Keratinocyte (primary cell): Measurements from ENCODE around the gene ALK. TPM values are rescaled to one million over a fixed set of nuclear protein-coding genes. Genes with fewer than 3 reads are reported as not detected.

Experiments
- DNase-seq: peaks from one replicate; pipeline ENCODE4 v3.0.0-alpha.2; 2011; ENCODE audit warnings: low read depth, missing footprints, low spot score
- FAIRE-seq: peaks from 2 replicates; lab custom pipeline; 2011; peaks lifted over from hg19 to GRCh38; lab: Jason Lieb, UNC
- H2AFZ ChIP-seq: 2 replicates; pipeline ENCODE4 v1.6.0; 2012; ENCODE audit warnings: low read length, control low read depth, inconsistent platforms; ENCODE audit not compliant: control insufficient read depth
- H3K27ac ChIP-seq: 2 replicates; pipeline ENCODE4 v1.5.1; 2011; ENCODE audit warnings: low read length; ENCODE audit not compliant: control insufficient read depth, insufficient read depth
- H3K27me3 ChIP-seq: 3 replicates; pipeline ENCODE4 v1.6.0; 2011; ENCODE audit warnings: low read length; ENCODE audit not compliant: control insufficient read depth, insufficient read depth; ENCODE audit errors: extremely low read depth
- H3K36me3 ChIP-seq, 2 experiments: 2 replicates in 1 of 2; 3 replicates in 1 of 2; pipeline ENCODE4 v1.5.1; 2011; ENCODE audit warnings: low read length in 2 of 2, mild to moderate bottlenecking in 1 of 2; ENCODE audit not compliant: control insufficient read depth in 2 of 2, insufficient read depth in 2 of 2; ENCODE audit errors: extremely low read depth in 1 of 2
- H3K4me1 ChIP-seq: 3 replicates; pipeline ENCODE4 v1.5.1; 2011; ENCODE audit warnings: low read length; ENCODE audit not compliant: control insufficient read depth, insufficient read depth; ENCODE audit errors: extremely low read depth
- H3K4me2 ChIP-seq: 3 replicates; pipeline ENCODE4 v1.6.0; 2011; ENCODE audit warnings: low read depth, low read length; ENCODE audit not compliant: control insufficient read depth, insufficient read depth; ENCODE audit errors: extremely low read depth
- H3K4me3 ChIP-seq, 3 experiments: fragments of 200-600 bp in 1 of 3; sonication (generic) in 1 of 3; 2 replicates in 2 of 3; 3 replicates in 1 of 3; pipeline ENCODE4 v1.5.1; 2011 to 2016; ENCODE audit warnings: low read length in 3 of 3, mild to moderate bottlenecking in 3 of 3, control low read depth in 2 of 3, inconsistent platforms in 1 of 3, low read depth in 1 of 3, mixed read lengths in 1 of 3, mixed run types in 1 of 3, moderate library complexity in 1 of 3; ENCODE audit not compliant: control insufficient read depth in 2 of 3, insufficient read depth in 2 of 3; ENCODE audit errors: extremely low read depth in 1 of 3
- H3K79me2 ChIP-seq: 2 replicates; pipeline ENCODE4 v1.6.0; 2012; ENCODE audit warnings: low read length; ENCODE audit not compliant: control insufficient read depth, insufficient read depth
- H3K9ac ChIP-seq: 3 replicates; pipeline ENCODE4 v1.6.0; 2011; ENCODE audit warnings: low read length; ENCODE audit not compliant: control insufficient read depth, insufficient read depth; ENCODE audit errors: extremely low read depth
- H3K9me1 ChIP-seq: 3 replicates; pipeline ENCODE4 v1.6.0; 2011; ENCODE audit warnings: low read length; ENCODE audit not compliant: control insufficient read depth, insufficient read depth; ENCODE audit errors: extremely low read depth
- H3K9me3 ChIP-seq: 2 replicates; pipeline ENCODE4 v1.5.1; 2012; ENCODE audit warnings: low read depth, low read length; ENCODE audit not compliant: control insufficient read depth
- H4K20me1 ChIP-seq: 3 replicates; pipeline ENCODE4 v1.6.0; 2011; ENCODE audit warnings: low read length; ENCODE audit not compliant: control insufficient read depth, insufficient read depth; ENCODE audit errors: extremely low read depth
- CTCF ChIP-seq, 3 experiments: IDR thresholded peaks in 1 of 3; conservative IDR thresholded peaks in 1 of 3; optimal IDR thresholded peaks in 1 of 3; 2 replicates in 2 of 3; 3 replicates in 1 of 3; pipeline versions ENCODE3 to v1.5.1; 2011; ENCODE audit warnings: low read length in 3 of 3, mild to moderate bottlenecking in 3 of 3, moderate library complexity in 2 of 3, control low read depth in 1 of 3, inconsistent platforms in 1 of 3; ENCODE audit not compliant: insufficient read depth in 2 of 3; ENCODE audit errors: extremely low read depth in 1 of 3
- EZH2 ChIP-seq: IDR thresholded peaks from one replicate; pipeline ENCODE4 v1.6.1; 2012; ENCODE audit warnings: inconsistent platforms, mild to moderate bottlenecking, low read length, moderate library complexity
- dilution Hi-C: fragments of 300-500 bp; cut with MboI; formaldehyde crosslinking; loops from one replicate; pipeline ENCODE4 v1.7.0; 2020; ENCODE audit warnings: low sequenced_read_pairs; ENCODE audit not compliant: extremely low pct_ligation_motif_present
- polyA plus RNA-seq, 5 experiments: library from polyadenylated mRNA; depleted of rRNA in 3 of 5; stranded (reverse) in 3 of 5; stranded (forward) in 1 of 5; unstranded in 1 of 5; fragments of >200 nt; gene quantifications; 1 replicate in 1 of 5; 2 replicates in 3 of 5; 3 replicates in 1 of 5; pipeline versions ENCODE4 v1.2.1 to v1.2.3, GENCODE V29; 2011 to 2012; ENCODE audit warnings: missing spikeins in 2 of 5, low read depth in 1 of 5, low replicate concordance in 1 of 5

The ALK gene
- polyA plus RNA-seq, 1 donor (not counting 4 experiments of a cell fraction or from before 2014, with no cell fraction given) = not detected

GRCh38 chr2:29561628-29562027 lies 359.8 kb downstream of the ALK start:
- no peaks in the 10 kb centered on the region for H3K36me3 ChIP-seq
- H2AFZ ChIP-seq = no peak overlapping the region
- H3K4me1 ChIP-seq = no peaks in the 10 kb centered on the region
- no peaks in the 10 kb centered on the region for H3K27me3 ChIP-seq
- no peak overlapping the region for H3K4me3 ChIP-seq
- no peaks in the 10 kb centered on the region for H4K20me1 ChIP-seq
- H3K79me2 ChIP-seq = no peaks in the 10 kb centered on the region
- H3K27ac ChIP-seq = no peak overlapping the region
- no peak for FAIRE-seq
- H3K9ac ChIP-seq = no peak overlapping the region
- dilution Hi-C loops = no loop called here
- H3K9me1 ChIP-seq = no peaks in the 10 kb centered on the region
- no peak for TF ChIP-seq EZH2
- TF ChIP-seq CTCF (optimal IDR thresholded peaks at IDR 0.05 in 1 of 3, IDR thresholded peaks at IDR 0.05 in 1 of 3, conservative IDR thresholded peaks at IDR 0.05 in 1 of 3; ENCODE audit: extremely low read depth in 1 of 3, insufficient read depth in 2 of 3, low read length in 3 of 3) = no peak
- H3K4me2 ChIP-seq = no peak overlapping the region
- H3K9me3 ChIP-seq = no peaks in the 10 kb centered on the region
- no peak for DNase-seq

DNA sequence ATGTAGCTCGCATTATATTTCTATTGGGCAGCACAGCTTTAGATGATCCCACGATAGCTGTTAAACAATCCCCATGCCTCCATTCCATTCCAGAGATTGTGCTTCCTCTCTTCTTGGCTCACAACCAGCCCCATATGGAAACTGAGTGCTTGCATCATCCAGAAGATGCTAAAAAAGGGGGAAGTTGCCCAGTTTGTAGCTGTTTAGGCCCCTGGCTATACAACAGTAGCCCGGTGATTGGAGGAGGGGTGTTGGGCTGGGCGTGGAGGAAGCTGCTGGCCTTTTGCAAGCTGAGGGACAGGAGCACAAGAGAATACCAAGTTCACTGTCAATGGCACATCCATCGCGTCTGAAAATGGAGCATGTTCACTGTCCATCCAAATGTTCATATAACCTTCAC lies 360.2 kb downstream of the ALK start:
- Histone ChIP-seq H3K27me3 (no peaks in the 10 kb centered on the region), H3K9me1 (no peaks in the 10 kb centered on the region), H4K20me1 (no peaks in the 10 kb centered on the region), H3K9me3 (no peaks in the 10 kb centered on the region), H3K4me3 (no peak overlapping the region), H2AFZ (no peak overlapping the region), H3K9ac (no peak overlapping the region), H3K27ac (no peak overlapping the region), H3K36me3 (no peaks in the 10 kb centered on the region), H3K79me2 (no peaks in the 10 kb centered on the region), H3K4me2 (no peak overlapping the region), H3K4me1 (no peaks in the 10 kb centered on the region)
- dilution Hi-C loops = no loop called here
- TF ChIP-seq EZH2 = no peak
- no peak for TF ChIP-seq CTCF (optimal IDR thresholded peaks at IDR 0.05 in 1 of 3, IDR thresholded peaks at IDR 0.05 in 1 of 3, conservative IDR thresholded peaks at IDR 0.05 in 1 of 3; ENCODE audit: extremely low read depth in 1 of 3, insufficient read depth in 2 of 3, low read length in 3 of 3)
- no peak for DNase-seq
- FAIRE-seq = no peak
